Parathyroid adenoma (tissue), 2 donors: ENCODE data around the gene GABRP.
"Not testable (repeated sequence)": the region's sequence is repeated elsewhere in the genome, so short reads cannot be mapped to it uniquely, and the experiment has no call there.

Experiments used
- H2AFZ ChIP-seq: fragments of 300-600 bp; sonication (generic); one replicate; pipeline ENCODE4 v1.7.0; 2017; ENCODE audit warnings: antibody characterized with exemption, mild to moderate bottlenecking
- H3K27ac ChIP-seq: fragments of 300-600 bp; sonication (generic); one replicate; pipeline ENCODE4 v1.7.0; 2017
- H3K27me3 ChIP-seq: fragments of 300-600 bp; sonication (generic); one replicate; pipeline ENCODE4 v1.7.0; 2017; ENCODE audit warnings: low read length; ENCODE audit not compliant: control insufficient read depth, insufficient read depth
- H3K36me3 ChIP-seq: fragments of 300-600 bp; sonication (generic); one replicate; pipeline ENCODE4 v1.7.0; 2017; ENCODE audit warnings: low read length; ENCODE audit not compliant: control insufficient read depth, insufficient read depth
- H3K4me1 ChIP-seq: fragments of 300-600 bp; sonication (generic); one replicate; pipeline ENCODE4 v1.7.0; 2017; ENCODE audit warnings: control low read depth
- H3K4me2 ChIP-seq: fragments of 300-600 bp; sonication (generic); one replicate; pipeline ENCODE4 v1.7.0; 2017; ENCODE audit warnings: low read length
- H3K4me3 ChIP-seq: fragments of 300-600 bp; sonication (generic); one replicate; pipeline ENCODE4 v1.7.0; 2017; ENCODE audit warnings: low read depth, low read length
- H3K79me2 ChIP-seq: fragments of 300-600 bp; sonication (generic); one replicate; pipeline ENCODE4 v1.7.0; 2017; ENCODE audit warnings: control low read depth
- H3K9ac ChIP-seq: fragments of 300-600 bp; sonication (generic); one replicate; pipeline ENCODE4 v1.7.0; 2017; ENCODE audit warnings: mild to moderate bottlenecking
- H3K9me3 ChIP-seq: fragments of 300-600 bp; sonication (generic); one replicate; pipeline ENCODE4 v1.7.0; 2017; ENCODE audit warnings: low read length; ENCODE audit not compliant: control insufficient read depth
- TF ChIP-seq, protein P1 (sequence below): fragments of 300-600 bp; sonication (generic); IDR thresholded peaks from one replicate; pipeline ENCODE4 v1.7.0; 2017; ENCODE audit warnings: antibody characterized with exemption, mild to moderate bottlenecking
- donor health status: primary hyperparathyroidism.

The GABRP gene

GRCh38 chr5:170832241-170832640 is 48.7 kb downstream of the GABRP start:
- Histone ChIP-seq H3K4me3 (no peak overlapping the region), H2AFZ (no peak overlapping the region), H3K9ac (no peak overlapping the region), H3K36me3 (no peaks in the 10 kb centered on the region), H3K4me2 (no peak overlapping the region), H3K9me3 (no peaks in the 10 kb centered on the region), H3K27ac (no peak overlapping the region), H3K79me2 (no peaks in the 10 kb centered on the region), H3K4me1 (no peaks in the 10 kb centered on the region), H3K27me3 (no peaks in the 10 kb centered on the region)
- TF ChIP-seq, protein P1, sequence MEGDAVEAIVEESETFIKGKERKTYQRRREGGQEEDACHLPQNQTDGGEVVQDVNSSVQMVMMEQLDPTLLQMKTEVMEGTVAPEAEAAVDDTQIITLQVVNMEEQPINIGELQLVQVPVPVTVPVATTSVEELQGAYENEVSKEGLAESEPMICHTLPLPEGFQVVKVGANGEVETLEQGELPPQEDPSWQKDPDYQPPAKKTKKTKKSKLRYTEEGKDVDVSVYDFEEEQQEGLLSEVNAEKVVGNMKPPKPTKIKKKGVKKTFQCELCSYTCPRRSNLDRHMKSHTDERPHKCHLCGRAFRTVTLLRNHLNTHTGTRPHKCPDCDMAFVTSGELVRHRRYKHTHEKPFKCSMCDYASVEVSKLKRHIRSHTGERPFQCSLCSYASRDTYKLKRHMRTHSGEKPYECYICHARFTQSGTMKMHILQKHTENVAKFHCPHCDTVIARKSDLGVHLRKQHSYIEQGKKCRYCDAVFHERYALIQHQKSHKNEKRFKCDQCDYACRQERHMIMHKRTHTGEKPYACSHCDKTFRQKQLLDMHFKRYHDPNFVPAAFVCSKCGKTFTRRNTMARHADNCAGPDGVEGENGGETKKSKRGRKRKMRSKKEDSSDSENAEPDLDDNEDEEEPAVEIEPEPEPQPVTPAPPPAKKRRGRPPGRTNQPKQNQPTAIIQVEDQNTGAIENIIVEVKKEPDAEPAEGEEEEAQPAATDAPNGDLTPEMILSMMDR = no peak

DNA sequence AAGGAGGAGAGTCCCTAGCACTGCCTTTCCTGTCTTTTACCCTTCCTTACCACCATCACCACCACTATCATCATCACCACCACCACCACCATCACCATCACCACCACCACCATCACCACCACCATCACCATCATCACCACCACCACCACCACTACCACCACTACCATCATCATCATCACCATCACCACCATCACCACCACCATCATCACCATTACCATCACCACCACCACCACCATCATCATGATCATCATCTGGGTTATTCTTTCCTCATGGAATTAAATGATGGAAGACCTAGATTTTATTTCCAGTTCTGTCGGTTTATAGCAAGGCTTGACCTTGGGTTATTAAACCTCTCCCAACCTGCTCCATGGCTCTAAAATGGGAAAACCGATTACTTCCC is 50.5 kb downstream of the GABRP start:
- H3K4me2 ChIP-seq, H3K4me3 ChIP-seq, H3K79me2 ChIP-seq, H3K27me3 ChIP-seq, H3K36me3 ChIP-seq, H3K9me3 ChIP-seq, H3K27ac ChIP-seq, H3K4me1 ChIP-seq, H2AFZ ChIP-seq, H3K9ac ChIP-seq: not testable (repeated sequence)

GRCh38 chr5:170836226-170836625 is 52.7 kb downstream of the GABRP start:
- no peaks in the 10 kb centered on the region for H3K4me1 ChIP-seq
- TF ChIP-seq, protein P1 = no peak
- no peaks in the 10 kb centered on the region for H3K27me3 ChIP-seq

GRCh38 chr5:170843870-170844269 is 60.3 kb downstream of the GABRP start:
- no peak overlapping the region for H3K9ac ChIP-seq
- H3K27ac ChIP-seq = no peak overlapping the region
- H3K9me3 ChIP-seq = no peaks in the 10 kb centered on the region
- TF ChIP-seq, protein P1 = no peak
- no peaks in the 10 kb centered on the region for H3K4me1 ChIP-seq
- H2AFZ ChIP-seq = no peak overlapping the region
- H3K36me3 ChIP-seq = no peaks in the 10 kb centered on the region
- no peaks in the 10 kb centered on the region for H3K79me2 ChIP-seq
- H3K4me2 ChIP-seq = no peak overlapping the region
- H3K4me3 ChIP-seq = no peak overlapping the region
- H3K27me3 ChIP-seq = no peaks in the 10 kb centered on the region

More at GRCh38 chr5:170836226-170836625, 52.7 kb downstream of the GABRP start:
- Histone ChIP-seq H3K4me2 (no peak overlapping the region), H3K27ac (no peak overlapping the region), H3K36me3 (no peaks in the 10 kb centered on the region), H3K79me2 (no peaks in the 10 kb centered on the region), H3K4me3 (no peak overlapping the region), H3K9ac (no peak overlapping the region), H2AFZ (no peak overlapping the region), H3K9me3 (no peaks in the 10 kb centered on the region)

DNA sequence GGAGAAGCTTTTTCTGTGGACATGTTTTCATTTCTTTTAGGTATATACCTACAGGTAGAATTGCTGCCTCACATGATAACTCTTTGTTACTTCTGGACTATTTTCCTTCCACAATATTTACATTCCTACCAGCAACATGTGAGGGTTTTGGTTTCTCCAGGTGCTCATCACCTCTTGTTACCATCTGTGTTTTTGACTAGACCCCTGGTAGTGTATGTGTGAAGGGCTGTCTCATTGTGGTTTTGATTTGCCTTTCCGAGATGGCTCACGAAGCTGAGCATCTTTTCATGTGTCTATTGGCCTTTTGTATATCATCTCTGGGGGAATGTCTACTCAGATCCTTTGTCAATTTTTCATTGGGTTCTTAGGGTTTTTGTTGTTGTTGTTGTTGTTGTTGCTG is 61.1 kb downstream of the GABRP start:
- H3K79me2 ChIP-seq = no peaks in the 10 kb centered on the region
- H3K27ac ChIP-seq = no peak overlapping the region
- no peak overlapping the region for H3K4me2 ChIP-seq
- H3K4me3 ChIP-seq = no peak overlapping the region
- TF ChIP-seq, protein P1 = no peak
- H3K4me1 ChIP-seq = no peaks in the 10 kb centered on the region
- H2AFZ ChIP-seq = no peak overlapping the region
- no peaks in the 10 kb centered on the region for H3K36me3 ChIP-seq
- H3K27me3 ChIP-seq = no peaks in the 10 kb centered on the region
- no peak overlapping the region for H3K9ac ChIP-seq
- H3K9me3 ChIP-seq = no peaks in the 10 kb centered on the region
